CD1c-positive myeloid dendritic cell (primary cell): ENCODE results near the gene NFATC2.

ENCODE experiments used
- DNase-seq: peaks from one replicate; pipeline ENCODE4 v3.0.0-alpha.2; 2016; ENCODE audit errors: extremely low spot score

Gene NFATC2

GRCh38 chr20:51450984-51451383 lies 91.5 kb downstream of the NFATC2 start:
- DNase-seq, result no peak

GRCh38 chr20:51450221-51450712 lies 92.3 kb downstream of the NFATC2 start:
- no peak for DNase-seq

- no peak for DNase-seq
These were observed 92.9 kb downstream of the NFATC2 start for GRCh38 chr20:51449498-51450220.

GRCh38 chr20:51447765-51448148 lies 94.8 kb downstream of the NFATC2 start:
- no peak for DNase-seq

- no peak for DNase-seq
These were observed 95.3 kb downstream of the NFATC2 start for GRCh38 chr20:51447097-51447764.

GRCh38 chr20:51446656-51447055 lies 95.9 kb downstream of the NFATC2 start:
- DNase-seq, result no peak

- no peak for DNase-seq
These were observed 96.3 kb downstream of the NFATC2 start for GRCh38 chr20:51446230-51446629.

- no peak for DNase-seq
These were observed 96.9 kb downstream of the NFATC2 start for GRCh38 chr20:51445591-51445990.

GRCh38 chr20:51444922-51445438 lies 97.5 kb downstream of the NFATC2 start:
- no peak for DNase-seq

- DNase-seq, result no peak
These were observed 98.1 kb downstream of the NFATC2 start for GRCh38 chr20:51444467-51444866.

GRCh38 chr20:51442602-51443001 lies 99.9 kb downstream of the NFATC2 start:
- DNase-seq, result no peak

GRCh38 chr20:51440589-51440988 lies 101.9 kb downstream of the NFATC2 start:
- DNase-seq, result peak; percentile 26

GRCh38 chr20:51439160-51439689 lies 103.3 kb downstream of the NFATC2 start:
- DNase-seq, result peak; percentile 36

GRCh38 chr20:51438136-51438535 lies 104.4 kb downstream of the NFATC2 start:
- no peak for DNase-seq

- peak; percentile 31 for DNase-seq
These were observed 105.2 kb downstream of the NFATC2 start for GRCh38 chr20:51437182-51437924.

- DNase-seq, result peak; percentile 47
These were observed 107.8 kb downstream of the NFATC2 start for GRCh38 chr20:51434580-51435247.

- no peak for DNase-seq
These were observed 108.5 kb downstream of the NFATC2 start for GRCh38 chr20:51434026-51434425.

- DNase-seq, result no peak
These were observed 109.6 kb downstream of the NFATC2 start for GRCh38 chr20:51432875-51433274.

GRCh38 chr20:51432251-51432784 lies 110.2 kb downstream of the NFATC2 start:
- DNase-seq, result no peak

GRCh38 chr20:51431321-51431720 lies 111.2 kb downstream of the NFATC2 start:
- no peak for DNase-seq
